ENCODE results near the gene CPLX1. TPM values are rescaled to one million over a fixed set of nuclear protein-coding genes. Genes with fewer than 3 reads are reported as not detected.

Gene CPLX1
- total RNA-seq, result not detected in 3 replicates
- long read RNA-seq, result 0 reads

DNA sequence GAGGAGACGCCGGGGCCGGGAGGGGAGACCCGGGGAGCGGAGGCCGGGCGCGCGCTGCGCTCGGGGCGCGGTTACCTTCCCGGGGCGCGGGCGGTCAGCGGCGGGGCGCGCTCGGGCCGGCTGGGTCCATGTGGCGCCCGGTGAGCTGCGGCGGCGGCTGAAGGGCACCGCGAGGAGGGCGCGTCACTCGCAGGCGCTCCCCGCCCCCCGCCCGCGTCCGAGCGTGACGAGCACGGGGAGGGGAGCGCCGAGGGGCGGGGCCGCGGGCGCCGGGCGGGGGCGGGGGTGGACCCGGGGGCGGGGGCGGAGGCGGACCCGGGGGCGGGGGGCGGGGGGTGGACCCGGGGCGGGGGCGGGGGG is at the start of gene CPLX1:
Gene CPLX1, minus strand, starts transcription at position 159 of the 360 bp plus-strand sequence. CDS start 1,607 bp downstream, outside the sequence.
- no peak within 1 kb of the TSS for H3K27ac Mint-ChIP-seq (ENCODE audit: unreplicated experiment)
- peaks cover 49% of the 10 kb centered on the region for H3K27me3 Mint-ChIP-seq (ENCODE audit: low read depth)
- no peak for DNase-seq (ENCODE audit: low spot score)
- no peak within 1 kb of the TSS for H3K4me3 Mint-ChIP-seq (ENCODE audit: unreplicated experiment)
- H3K4me1 Mint-ChIP-seq (ENCODE audit: low read depth), result no peaks in the 10 kb centered on the region
- no peaks in the 10 kb centered on the region for H3K36me3 Mint-ChIP-seq (ENCODE audit: low read depth)
- TF ChIP-seq, protein P1, sequence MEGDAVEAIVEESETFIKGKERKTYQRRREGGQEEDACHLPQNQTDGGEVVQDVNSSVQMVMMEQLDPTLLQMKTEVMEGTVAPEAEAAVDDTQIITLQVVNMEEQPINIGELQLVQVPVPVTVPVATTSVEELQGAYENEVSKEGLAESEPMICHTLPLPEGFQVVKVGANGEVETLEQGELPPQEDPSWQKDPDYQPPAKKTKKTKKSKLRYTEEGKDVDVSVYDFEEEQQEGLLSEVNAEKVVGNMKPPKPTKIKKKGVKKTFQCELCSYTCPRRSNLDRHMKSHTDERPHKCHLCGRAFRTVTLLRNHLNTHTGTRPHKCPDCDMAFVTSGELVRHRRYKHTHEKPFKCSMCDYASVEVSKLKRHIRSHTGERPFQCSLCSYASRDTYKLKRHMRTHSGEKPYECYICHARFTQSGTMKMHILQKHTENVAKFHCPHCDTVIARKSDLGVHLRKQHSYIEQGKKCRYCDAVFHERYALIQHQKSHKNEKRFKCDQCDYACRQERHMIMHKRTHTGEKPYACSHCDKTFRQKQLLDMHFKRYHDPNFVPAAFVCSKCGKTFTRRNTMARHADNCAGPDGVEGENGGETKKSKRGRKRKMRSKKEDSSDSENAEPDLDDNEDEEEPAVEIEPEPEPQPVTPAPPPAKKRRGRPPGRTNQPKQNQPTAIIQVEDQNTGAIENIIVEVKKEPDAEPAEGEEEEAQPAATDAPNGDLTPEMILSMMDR (IDR thresholded peaks at IDR 0.05), result no peak
- no peaks in the 10 kb centered on the region for H3K9me3 Mint-ChIP-seq (ENCODE audit: low read depth)

DNA sequence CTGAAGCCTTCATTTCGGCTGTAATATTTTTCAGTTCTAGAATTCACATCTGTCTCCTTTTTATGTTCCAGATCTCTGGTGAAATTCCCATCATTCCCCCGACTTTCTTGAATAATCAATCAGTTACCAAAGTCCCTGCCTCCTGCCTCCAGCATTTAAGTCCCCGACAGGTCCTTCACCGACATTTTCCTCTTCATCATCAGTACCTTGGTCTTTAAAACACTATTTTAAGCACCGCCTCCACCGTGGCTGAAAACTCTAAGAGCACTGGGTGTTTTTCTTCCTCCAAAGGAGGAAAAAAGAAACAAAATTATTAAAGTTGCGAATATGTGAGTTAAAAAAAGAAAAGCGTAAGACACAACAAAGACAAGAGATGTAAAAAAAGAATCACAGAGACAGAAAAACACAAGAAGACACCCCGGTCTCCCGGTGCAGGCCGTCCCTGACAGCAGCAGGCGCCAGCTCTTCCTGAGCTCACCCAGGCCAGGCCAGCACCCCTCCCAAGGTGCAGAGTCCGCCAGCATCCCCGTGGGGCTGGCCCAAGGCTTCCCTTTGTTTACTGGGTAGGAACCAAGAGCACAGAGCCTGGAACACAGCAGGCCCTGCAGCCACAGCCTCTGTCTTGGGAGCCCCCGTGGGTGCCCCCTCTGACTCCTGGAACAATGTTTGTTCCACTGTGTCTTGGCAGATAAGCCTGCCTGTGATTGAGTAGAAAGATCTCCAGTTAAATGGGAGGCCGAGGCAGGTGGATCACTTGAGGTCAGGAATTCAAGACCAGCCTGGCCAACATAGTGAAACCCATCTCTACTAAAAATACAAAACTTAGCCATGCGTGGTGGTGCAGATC is 49.3 kb upstream of the CPLX1 start:
- Mint-ChIP-seq H3K27me3 (ENCODE audit: low read depth) (no peaks in the 10 kb centered on the region), H3K36me3 (ENCODE audit: low read depth) (peaks cover 35% of the 10 kb centered on the region), H3K4me3 (ENCODE audit: unreplicated experiment) (no peak overlapping the region), H3K27ac (ENCODE audit: unreplicated experiment) (no peak overlapping the region), H3K9me3 (ENCODE audit: low read depth) (no peaks in the 10 kb centered on the region), H3K4me1 (ENCODE audit: low read depth) (no peaks in the 10 kb centered on the region)
- no peak for DNase-seq (ENCODE audit: low spot score)
- TF ChIP-seq, protein P1 (IDR thresholded peaks at IDR 0.05), result no peak

DNA sequence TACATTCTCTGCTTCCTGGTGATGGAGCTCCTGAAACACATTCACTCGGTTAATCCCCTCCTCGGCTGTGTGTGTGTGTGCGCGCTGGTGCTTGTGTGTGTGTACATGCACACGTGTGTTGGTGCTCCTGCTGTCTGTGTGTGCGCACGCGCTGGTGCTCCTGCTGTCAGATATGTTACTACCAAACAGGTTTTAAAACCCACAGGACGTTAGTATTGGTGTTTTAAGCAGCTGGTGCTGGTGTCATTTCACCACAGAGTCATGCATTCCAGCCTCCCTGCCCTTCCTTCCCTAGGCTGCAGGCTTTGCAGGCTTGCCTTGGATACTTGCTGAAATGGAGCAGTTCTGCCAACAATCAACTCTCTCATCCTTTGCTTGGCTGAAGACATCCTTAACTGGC is 48.1 kb upstream of the CPLX1 start:
- Mint-ChIP-seq H3K4me1 (ENCODE audit: low read depth) (no peaks in the 10 kb centered on the region), H3K9me3 (ENCODE audit: low read depth) (no peaks in the 10 kb centered on the region), H3K27me3 (ENCODE audit: low read depth) (no peaks in the 10 kb centered on the region), H3K27ac (ENCODE audit: unreplicated experiment) (no peak overlapping the region), H3K4me3 (ENCODE audit: unreplicated experiment) (no peak overlapping the region), H3K36me3 (ENCODE audit: low read depth) (peaks cover 32% of the 10 kb centered on the region)
- no peak for DNase-seq (ENCODE audit: low spot score)
- TF ChIP-seq, protein P1 (IDR thresholded peaks at IDR 0.05), result no peak

DNA sequence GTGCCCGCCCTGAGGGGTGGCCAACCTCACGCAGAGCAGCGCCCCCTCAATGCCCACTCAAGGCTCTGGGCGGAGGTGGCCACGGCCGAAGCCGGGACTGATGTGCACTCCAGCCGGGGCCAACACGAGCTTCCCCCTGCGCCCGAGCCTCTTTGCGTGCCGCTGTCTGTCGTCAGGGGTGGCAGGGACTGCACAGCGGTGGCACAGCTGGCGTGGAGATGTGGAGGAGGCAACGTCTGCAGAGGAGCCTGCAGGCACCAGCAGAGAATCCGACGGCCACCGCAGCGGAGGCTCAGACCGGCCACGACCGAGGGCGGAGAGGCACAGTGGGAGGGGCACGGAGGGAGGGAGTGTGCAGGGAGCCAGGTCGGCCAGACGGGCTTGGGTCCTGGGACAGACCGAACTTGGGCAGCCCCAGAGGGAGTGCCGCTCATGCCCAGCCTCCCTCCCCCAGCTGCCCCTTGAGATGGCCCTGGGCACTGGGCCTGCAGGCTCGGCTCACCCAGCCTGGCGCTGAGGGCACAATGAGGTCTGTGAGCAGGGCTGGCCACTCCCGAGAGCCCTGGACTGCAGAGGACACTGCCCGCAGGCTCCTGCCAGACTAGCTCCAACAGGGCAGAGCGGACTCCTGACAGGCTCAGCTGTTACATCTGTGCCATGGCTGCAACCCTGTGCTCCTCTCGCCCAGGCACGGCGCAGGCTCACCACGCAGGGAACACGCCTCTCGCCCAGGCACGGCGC is 46.5 kb upstream of the CPLX1 start:
- H3K4me3 Mint-ChIP-seq (ENCODE audit: unreplicated experiment), result no peak overlapping the region
- no peak overlapping the region for H3K27ac Mint-ChIP-seq (ENCODE audit: unreplicated experiment)
- DNase-seq (ENCODE audit: low spot score), result no peak
- no peaks in the 10 kb centered on the region for H3K9me3 Mint-ChIP-seq (ENCODE audit: low read depth)
- TF ChIP-seq, protein P1 (IDR thresholded peaks at IDR 0.05), result no peak
- H3K36me3 Mint-ChIP-seq (ENCODE audit: low read depth), result peaks cover 35% of the 10 kb centered on the region
- no peaks in the 10 kb centered on the region for H3K4me1 Mint-ChIP-seq (ENCODE audit: low read depth)
- H3K27me3 Mint-ChIP-seq (ENCODE audit: low read depth), result no peaks in the 10 kb centered on the region

DNA sequence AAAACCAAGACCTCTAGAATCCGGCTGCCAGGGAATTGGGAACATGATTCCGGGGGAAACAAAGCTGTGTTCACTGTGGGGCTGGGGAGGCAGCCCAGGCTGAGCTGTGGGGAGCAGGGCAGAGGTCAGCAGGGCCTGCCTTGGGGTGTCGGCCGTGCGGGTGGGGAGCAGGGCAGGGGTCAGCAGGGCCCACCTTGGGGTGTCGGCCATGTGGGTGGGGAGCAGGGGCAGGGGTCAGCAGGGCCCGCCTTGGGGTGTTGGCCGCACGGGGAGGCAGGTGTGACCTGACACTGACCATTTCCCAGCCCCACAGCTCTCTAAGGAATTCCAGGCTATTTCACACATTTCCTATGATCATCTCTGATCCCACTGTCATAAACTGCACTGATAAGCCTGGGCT is 45.6 kb upstream of the CPLX1 start:
- no peak for DNase-seq (ENCODE audit: low spot score)
- no peak overlapping the region for H3K27ac Mint-ChIP-seq (ENCODE audit: unreplicated experiment)
- H3K36me3 Mint-ChIP-seq (ENCODE audit: low read depth), result peaks cover 31% of the 10 kb centered on the region
- no peaks in the 10 kb centered on the region for H3K9me3 Mint-ChIP-seq (ENCODE audit: low read depth)
- no peak overlapping the region for H3K4me3 Mint-ChIP-seq (ENCODE audit: unreplicated experiment)
- H3K27me3 Mint-ChIP-seq (ENCODE audit: low read depth), result no peaks in the 10 kb centered on the region
- TF ChIP-seq, protein P1 (IDR thresholded peaks at IDR 0.05), result no peak
- no peaks in the 10 kb centered on the region for H3K4me1 Mint-ChIP-seq (ENCODE audit: low read depth)

Measured in chondrocyte (in vitro differentiated cells).